ENCODE measurements around the gene WDR82. TPM values are rescaled to one million over a fixed set of nuclear protein-coding genes. Genes with fewer than 3 reads are reported as not detected.

WDR82 gene
- total and polyA plus RNA-seq, 10 of the 15 experiments (the other 5 are each of a cell fraction or from before 2014, with no cell fraction given): 10.1 to 82.4 (median 48.7) TPM

DNA sequence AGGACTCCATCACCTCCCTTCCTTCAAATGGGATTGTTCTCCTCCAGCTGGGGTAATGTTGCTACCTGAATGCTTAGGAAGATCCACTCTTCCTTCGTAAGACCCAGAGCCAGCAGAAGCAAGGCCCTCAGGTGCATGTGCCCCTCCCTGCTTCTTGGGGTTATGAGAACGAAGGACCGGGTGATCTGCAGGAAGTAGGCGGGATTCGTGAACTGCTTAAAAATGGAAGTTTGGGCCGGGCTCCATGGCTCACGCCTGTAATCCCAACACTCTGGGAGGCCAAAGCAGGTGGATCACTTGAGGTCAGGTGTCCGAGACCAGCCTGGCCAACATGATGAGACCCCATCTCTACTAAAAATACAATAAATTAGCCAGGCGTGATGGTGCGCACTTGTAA, 61.0 kb downstream of the WDR82 start:
- no peak overlapping the region for H3K27ac ChIP-seq (ENCODE audit: control insufficient read depth, insufficient read depth)
- H3K9ac ChIP-seq (ENCODE audit: control insufficient read depth, insufficient read depth, low read length): no peak overlapping the region
- H3K4me3 ChIP-seq: no peak overlapping the region
- FAIRE-seq (no peak), ATAC-seq (no peak), DNase-seq (ENCODE audit: low read depth, low spot score) (no peak)
- H2AFZ ChIP-seq (ENCODE audit: control insufficient read depth, low read depth, low read length): no peak overlapping the region
- POLR2A ChIA-PET: interaction anchor here (0.8 to 1.5 kb wide), 2 partner anchors 9 to 15 kb away, joined by 4 to 5 read pairs; no protein-coding TSS in a partner anchor
- in situ Hi-C loops (cut with MboI): no loop called here
- CTCF ChIA-PET: interaction anchor here (1.0 to 6.7 kb wide), 6 partner anchors 8 to 230 kb away, joined by 3 to 53 read pairs (median 6); partner anchors contain the start of gene TLR9
- intact Hi-C loops (cut with micrococcal nuclease; ENCODE audit: unreplicated experiment): no loop called here
- WGBS (ENCODE audit: insufficient coverage, insufficient replicate concordance, low lambda C conversion rate, missing lambda C conversion rate): 82% methylated on average over 10 of the region's 10 CpGs
- SMC1A ChIA-PET (ENCODE audit: uncharacterized antibody, unreplicated experiment): interaction anchor here (10.5 kb wide), 1 partner anchor 120 kb away, joined by 112 read pairs; no protein-coding TSS in a partner anchor
- peaks cover 14% of the 10 kb centered on the region for H3K4me1 ChIP-seq (ENCODE audit: control insufficient read depth, insufficient read depth, low read length)
- no peaks in the 10 kb centered on the region for H4K20me1 ChIP-seq (ENCODE audit: control insufficient read depth, insufficient read depth)
- no peaks in the 10 kb centered on the region for H3K27me3 ChIP-seq (replicated peaks in 1 of 2; ENCODE audit: control insufficient read depth in 2 of 2, insufficient read depth in 2 of 2, low read length in 1 of 2)
- TF ChIP-seq, protein P1, sequence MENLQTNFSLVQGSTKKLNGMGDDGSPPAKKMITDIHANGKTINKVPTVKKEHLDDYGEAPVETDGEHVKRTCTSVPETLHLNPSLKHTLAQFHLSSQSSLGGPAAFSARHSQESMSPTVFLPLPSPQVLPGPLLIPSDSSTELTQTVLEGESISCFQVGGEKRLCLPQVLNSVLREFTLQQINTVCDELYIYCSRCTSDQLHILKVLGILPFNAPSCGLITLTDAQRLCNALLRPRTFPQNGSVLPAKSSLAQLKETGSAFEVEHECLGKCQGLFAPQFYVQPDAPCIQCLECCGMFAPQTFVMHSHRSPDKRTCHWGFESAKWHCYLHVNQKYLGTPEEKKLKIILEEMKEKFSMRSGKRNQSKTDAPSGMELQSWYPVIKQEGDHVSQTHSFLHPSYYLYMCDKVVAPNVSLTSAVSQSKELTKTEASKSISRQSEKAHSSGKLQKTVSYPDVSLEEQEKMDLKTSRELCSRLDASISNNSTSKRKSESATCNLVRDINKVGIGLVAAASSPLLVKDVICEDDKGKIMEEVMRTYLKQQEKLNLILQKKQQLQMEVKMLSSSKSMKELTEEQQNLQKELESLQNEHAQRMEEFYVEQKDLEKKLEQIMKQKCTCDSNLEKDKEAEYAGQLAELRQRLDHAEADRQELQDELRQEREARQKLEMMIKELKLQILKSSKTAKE (IDR thresholded peaks at IDR 0.05; ENCODE audit: low read depth, poor library complexity, severe bottlenecking): no peak
- TF ChIP-seq MYC (IDR thresholded peaks at IDR 0.05; ENCODE audit: insufficient read depth, insufficient read length, insufficient replicate concordance, low read length, severe bottlenecking): no peak
- TF ChIP-seq NFYB (IDR thresholded peaks at IDR 0.05; ENCODE audit: insufficient read depth, low read depth, low read length): no peak
- no peak for TF ChIP-seq FOXK2 (IDR thresholded peaks at IDR 0.05)
- TF ChIP-seq HDAC2 (IDR thresholded peaks at IDR 0.05): no peak
- no peak overlapping the region for H3K4me2 ChIP-seq (ENCODE audit: control insufficient read depth, insufficient read depth)
- no TSS peak for BruUV-seq (replicated peaks)
- no peaks in the 10 kb centered on the region for H3K9me3 ChIP-seq (replicated peaks; ENCODE audit: control insufficient read depth, insufficient read depth, low read length)
- RAD21 ChIA-PET (ENCODE audit: unreplicated experiment): interaction anchor here (0.7 to 1.2 kb wide), 3 partner anchors 64 to 163 kb away, joined by 3 to 4 read pairs (median 3); no protein-coding TSS in a partner anchor
- no peaks in the 10 kb centered on the region for H3K79me2 ChIP-seq (ENCODE audit: control insufficient read depth, insufficient read depth, low read length)
- H3K36me3 ChIP-seq (ENCODE audit: control insufficient read depth in 2 of 2, insufficient read depth in 2 of 2, low read length in 1 of 2): peaks cover 9 to 15% of the 10 kb centered on the region in 2 experiments
